Transverse colon (tissue), 4 donors: ENCODE measurements around the gene PBX3. TPM values are rescaled to one million over a fixed set of nuclear protein-coding genes. Genes with fewer than 3 reads are reported as not detected.

Source experiments
- DNase-seq: peaks from one replicate; pipeline ENCODE4 v3.0.0-alpha.2; 2019
- H3K27ac ChIP-seq, 4 donors: fragments of 200-600 bp; sonication (generic); 2 replicates each; pipeline ENCODE4 v1.5.1; 2016 to 2018; ENCODE audit warnings: inconsistent platforms in 4 of 4
- H3K27me3 ChIP-seq: fragments of 200-600 bp; sonication (generic); 2 replicates; pipeline ENCODE4 v1.5.1; 2017; ENCODE audit warnings: inconsistent platforms
- H3K36me3 ChIP-seq, 4 donors: fragments of 200-600 bp; sonication (generic); 2 replicates each; pipeline ENCODE4 v1.5.1; 2017 to 2019; ENCODE audit warnings: inconsistent platforms in 4 of 4
- H3K4me1 ChIP-seq, 4 donors: fragments of 200-600 bp; sonication (generic); 2 replicates each; pipeline ENCODE4 v1.5.1; 2017 to 2020; ENCODE audit warnings: inconsistent platforms in 4 of 4
- H3K4me3 ChIP-seq, 4 donors: fragments of 200-600 bp; sonication (generic); 1 replicate in 1 of 4; 2 replicates in 3 of 4; pipeline versions ENCODE4 v1.5.1 to v1.6.1; 2017 to 2019; ENCODE audit warnings: inconsistent platforms in 4 of 4
- H3K9me3 ChIP-seq, 2 donors: fragments of 200-600 bp; sonication (generic); 2 replicates each; pipeline ENCODE4 v1.5.1; 2017 to 2019; ENCODE audit warnings: inconsistent platforms in 2 of 2
- CTCF ChIP-seq, 5 experiments: fragments of 200-600 bp in 3 of 5; fragments of 450-650 bp in 2 of 5; sonication (generic) in 3 of 5; IDR thresholded peaks; 1 replicate in 2 of 5; 2 replicates in 3 of 5; pipeline ENCODE4 v1.5.1; 2016 to 2017; ENCODE audit warnings: antibody characterized with exemption in 5 of 5, inconsistent platforms in 3 of 5, mild to moderate bottlenecking in 2 of 5, moderate library complexity in 1 of 5
- EP300 ChIP-seq: sonication (generic); formaldehyde crosslinking; IDR thresholded peaks from one replicate; pipeline ENCODE4 v1.6.1; 2017; ENCODE audit warnings: antibody characterized with exemption, low read depth
- POLR2A ChIP-seq: fragments of 450-650 bp; IDR thresholded peaks from one replicate; pipeline ENCODE4 v1.6.1; 2016; ENCODE audit warnings: antibody characterized with exemption, mild to moderate bottlenecking, moderate library complexity
- POLR2AphosphoS5 ChIP-seq, 3 donors: sonication (generic); formaldehyde crosslinking; IDR thresholded peaks; one replicate each; pipeline ENCODE4 v1.6.1; 2016; ENCODE audit warnings: antibody characterized with exemption in 3 of 3
- WGBS, 2 donors: methylation state at CpG; one replicate each; pipeline ENCODE4 v1.1.5; 2018; ENCODE audit warnings: low coverage in 1 of 2; 5-methylcytosine and 5-hydroxymethylcytosine counted together
- in situ Hi-C, 4 donors: fragments of 200-750 bp; cut with MboI; loops; one replicate each; pipeline versions ENCODE4 v1.15.0 to v1.15.1; 2017; ENCODE audit warnings: low sequenced_read_pairs in 3 of 4, low pct_ligation_motif_present in 1 of 4, low pct_unique_long_range_greater_than_20kb in 1 of 4
- intact Hi-C: fragments of 100-400 bp; cut with DNase I; formaldehyde crosslinking; loops from one replicate; pipeline ENCODE4 v1.15.1; 2023; ENCODE audit warnings: low total_unique reads
- total RNA-seq, 4 donors: library from RNA; depleted of rRNA; stranded (reverse); fragments of >200 nt; gene quantifications; one replicate each; pipeline ENCODE4 v1.1.0, GENCODE V29; 2016

Gene PBX3
- total RNA-seq, 4 donors from 2014 or later = 16.4 to 70.3 (median 20.4) TPM

GRCh38 chr9:125953314-125954019 is 206.3 kb downstream of the PBX3 start:
- H3K9me3 ChIP-seq = no peaks in the 10 kb centered on the region
- no peak for TF ChIP-seq CTCF (IDR thresholded peaks at IDR 0.05)
- TF ChIP-seq POLR2A = no peak
- no peak for TF ChIP-seq POLR2AphosphoS5 (IDR thresholded peaks at IDR 0.05)
- TF ChIP-seq EP300 = no peak
- no peak overlapping the region for H3K27ac ChIP-seq
- no peak overlapping the region for H3K4me3 ChIP-seq
- intact Hi-C loops (no loop called here), in situ Hi-C loops (loop anchor here in 1 of 4 donors (25.0 kb wide), 1 partner anchor 541 kb away; no protein-coding TSS in a partner anchor)
- no peaks in the 10 kb centered on the region for H3K36me3 ChIP-seq
- 95 to 98% methylated on average over 12 of the region's 12 CpGs for WGBS, 2 donors
- no peak for DNase-seq
- H3K27me3 ChIP-seq = no peaks in the 10 kb centered on the region
- H3K4me1 ChIP-seq = peaks cover 0 to 10% (median 6%) of the 10 kb centered on the region in 4 donors

DNA sequence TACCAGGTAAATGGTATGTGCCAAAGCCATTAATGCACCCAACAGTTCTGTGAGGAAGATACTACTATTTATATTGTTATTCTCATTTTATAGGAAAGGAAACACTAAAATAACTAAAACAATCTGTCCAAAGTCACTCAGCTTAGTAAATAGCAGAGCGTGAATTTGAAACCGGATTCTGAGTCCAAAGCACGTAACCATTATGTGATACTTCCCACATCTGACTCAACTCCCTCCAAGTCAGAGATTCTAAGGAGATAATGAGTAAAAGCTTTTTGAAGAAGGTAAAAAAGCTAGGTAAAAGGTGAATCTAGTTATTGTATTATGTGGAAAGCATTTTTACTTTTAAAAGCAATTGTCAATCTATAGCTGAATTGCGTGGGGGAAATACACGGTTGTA is 208.9 kb downstream of the PBX3 start:
- TF ChIP-seq POLR2A (no peak), POLR2AphosphoS5 (IDR thresholded peaks at IDR 0.05) (no peak), EP300 (no peak), CTCF (IDR thresholded peaks at IDR 0.05) (no peak)
- Histone ChIP-seq H3K27ac (no peak overlapping the region), H3K4me3 (no peak overlapping the region), H3K36me3 (no peaks in the 10 kb centered on the region), H3K27me3 (no peaks in the 10 kb centered on the region), H3K9me3 (no peaks in the 10 kb centered on the region), H3K4me1 (no peaks in the 10 kb centered on the region)
- in situ Hi-C loops = loop anchor here in 1 of 4 donors (25.0 kb wide), 1 partner anchor 544 kb away; no protein-coding TSS in a partner anchor
- WGBS, 2 donors = 92 to 93% methylated on average over 5 of the region's 5 CpGs
- intact Hi-C loops = no loop called here
- no peak for DNase-seq

GRCh38 chr9:125959315-125959714 is 212.1 kb downstream of the PBX3 start:
- no peaks in the 10 kb centered on the region for H3K4me1 ChIP-seq
- no peak overlapping the region for H3K27ac ChIP-seq
- in situ Hi-C loops = loop anchor here in 1 of 4 donors (25.0 kb wide), 1 partner anchor 547 kb away; no protein-coding TSS in a partner anchor
- no peaks in the 10 kb centered on the region for H3K36me3 ChIP-seq
- TF ChIP-seq CTCF (IDR thresholded peaks at IDR 0.05) (no peak), POLR2A (no peak), EP300 (no peak), POLR2AphosphoS5 (IDR thresholded peaks at IDR 0.05) (no peak)
- H3K4me3 ChIP-seq = no peak overlapping the region
- WGBS, 2 donors = 90% methylated on average over 3 of the region's 3 CpGs; no CpG with 5 or more reads in 1 of the 2 donors
- H3K27me3 ChIP-seq = no peaks in the 10 kb centered on the region
- intact Hi-C loops = no loop called here
- no peaks in the 10 kb centered on the region for H3K9me3 ChIP-seq
- no peak for DNase-seq

GRCh38 chr9:125959951-125960619 is 212.9 kb downstream of the PBX3 start:
- TF ChIP-seq POLR2AphosphoS5 (IDR thresholded peaks at IDR 0.05) = no peak
- no peak for TF ChIP-seq EP300
- no peak for TF ChIP-seq POLR2A
- no peak for TF ChIP-seq CTCF (IDR thresholded peaks at IDR 0.05)
- H3K4me1 ChIP-seq = no peaks in the 10 kb centered on the region
- no peak for DNase-seq
- no peaks in the 10 kb centered on the region for H3K27me3 ChIP-seq
- H3K27ac ChIP-seq = no peak overlapping the region
- intact Hi-C loops (no loop called here), in situ Hi-C loops (loop anchor here in 1 of 4 donors (25.0 kb wide), 1 partner anchor 548 kb away; no protein-coding TSS in a partner anchor)
- WGBS, 2 donors = 78% methylated on average over 5 to 6 of the region's 6 CpGs
- H3K36me3 ChIP-seq = no peaks in the 10 kb centered on the region
- no peaks in the 10 kb centered on the region for H3K9me3 ChIP-seq
- no peak overlapping the region for H3K4me3 ChIP-seq
